ENCODE data around the gene MAGI1.

MAGI1 gene

GRCh38 chr3:65946438-65946837 is 92.3 kb downstream of the MAGI1 start:
- no peak for DNase-seq

- no peak for DNase-seq
Observed at GRCh38 chr3:65945953-65946352, 92.8 kb downstream of the MAGI1 start.

GRCh38 chr3:65945480-65945879 is 93.2 kb downstream of the MAGI1 start:
- DNase-seq = no peak

GRCh38 chr3:65944252-65944651 is 94.5 kb downstream of the MAGI1 start:
- DNase-seq = no peak

- DNase-seq = no peak
Observed at GRCh38 chr3:65939801-65940246, 98.9 kb downstream of the MAGI1 start.

GRCh38 chr3:65939184-65939583 is 99.5 kb downstream of the MAGI1 start:
- DNase-seq = no peak

- no peak for DNase-seq
Observed at GRCh38 chr3:65938676-65939075, 100.0 kb downstream of the MAGI1 start.

- DNase-seq = no peak
Observed at GRCh38 chr3:65938147-65938546, 100.6 kb downstream of the MAGI1 start.

GRCh38 chr3:65936908-65937638 is 101.6 kb downstream of the MAGI1 start:
- no peak for DNase-seq

GRCh38 chr3:65935724-65936123 is 103.0 kb downstream of the MAGI1 start:
- no peak for DNase-seq

GRCh38 chr3:65930648-65931047 is 108.1 kb downstream of the MAGI1 start:
- DNase-seq = no peak

GRCh38 chr3:65928110-65928509 is 110.6 kb downstream of the MAGI1 start:
- no peak for DNase-seq

GRCh38 chr3:65927576-65927975 is 111.1 kb downstream of the MAGI1 start:
- no peak for DNase-seq

- DNase-seq = no peak
Observed at GRCh38 chr3:65925254-65925954, 113.3 kb downstream of the MAGI1 start.

GRCh38 chr3:65924762-65925161 is 114.0 kb downstream of the MAGI1 start:
- no peak for DNase-seq

- DNase-seq = no peak
Observed at GRCh38 chr3:65922441-65922840, 116.3 kb downstream of the MAGI1 start.

GRCh38 chr3:65919826-65920225 is 118.9 kb downstream of the MAGI1 start:
- no peak for DNase-seq

GRCh38 chr3:65915477-65915876 is 123.2 kb downstream of the MAGI1 start:
- DNase-seq = no peak

GRCh38 chr3:65914740-65915367 is 123.9 kb downstream of the MAGI1 start:
- no peak for DNase-seq

- peak in 11 of 56 donors; percentile 1 to 19 (median 5) for DNase-seq
Observed at GRCh38 chr3:65914032-65914739, 124.5 kb downstream of the MAGI1 start.

- DNase-seq = no peak
Observed at GRCh38 chr3:65912647-65913046, 126.1 kb downstream of the MAGI1 start.

- no peak for DNase-seq
Observed at GRCh38 chr3:65908588-65908987, 130.1 kb downstream of the MAGI1 start.
